Parathyroid adenoma (tissue), 2 donors: Measurements from ENCODE around the gene C15orf61.

Experiments used
- H2AFZ ChIP-seq: fragments of 300-600 bp; sonication (generic); one replicate; pipeline ENCODE4 v1.7.0; 2017; ENCODE audit warnings: antibody characterized with exemption, mild to moderate bottlenecking
- H3K27ac ChIP-seq: fragments of 300-600 bp; sonication (generic); one replicate; pipeline ENCODE4 v1.7.0; 2017
- H3K27me3 ChIP-seq: fragments of 300-600 bp; sonication (generic); one replicate; pipeline ENCODE4 v1.7.0; 2017; ENCODE audit warnings: low read length; ENCODE audit not compliant: control insufficient read depth, insufficient read depth
- H3K36me3 ChIP-seq: fragments of 300-600 bp; sonication (generic); one replicate; pipeline ENCODE4 v1.7.0; 2017; ENCODE audit warnings: low read length; ENCODE audit not compliant: control insufficient read depth, insufficient read depth
- H3K4me1 ChIP-seq: fragments of 300-600 bp; sonication (generic); one replicate; pipeline ENCODE4 v1.7.0; 2017; ENCODE audit warnings: control low read depth
- H3K4me2 ChIP-seq: fragments of 300-600 bp; sonication (generic); one replicate; pipeline ENCODE4 v1.7.0; 2017; ENCODE audit warnings: low read length
- H3K4me3 ChIP-seq: fragments of 300-600 bp; sonication (generic); one replicate; pipeline ENCODE4 v1.7.0; 2017; ENCODE audit warnings: low read depth, low read length
- H3K79me2 ChIP-seq: fragments of 300-600 bp; sonication (generic); one replicate; pipeline ENCODE4 v1.7.0; 2017; ENCODE audit warnings: control low read depth
- H3K9ac ChIP-seq: fragments of 300-600 bp; sonication (generic); one replicate; pipeline ENCODE4 v1.7.0; 2017; ENCODE audit warnings: mild to moderate bottlenecking
- H3K9me3 ChIP-seq: fragments of 300-600 bp; sonication (generic); one replicate; pipeline ENCODE4 v1.7.0; 2017; ENCODE audit warnings: low read length; ENCODE audit not compliant: control insufficient read depth
- CTCF ChIP-seq: fragments of 300-600 bp; sonication (generic); IDR thresholded peaks from one replicate; pipeline ENCODE4 v1.7.0; 2017; ENCODE audit warnings: antibody characterized with exemption, mild to moderate bottlenecking
- donor health status: primary hyperparathyroidism.

The C15orf61 gene

GRCh38 chr15:67521029-67521782 is at the start of gene C15orf61:
Gene C15orf61 (plus strand): TSS chr15:67521131. CDS start chr15:67521249, 118 bp downstream.
- Histone ChIP-seq H3K9ac (peak within 1 kb of the TSS; percentile 84), H3K27ac (peak within 1 kb of the TSS; percentile 94), H3K36me3 (no peaks in the 10 kb centered on the region), H3K27me3 (no peaks in the 10 kb centered on the region), H3K4me2 (peak within 1 kb of the TSS; percentile 83), H3K4me3 (peak within 1 kb of the TSS; percentile 88), H3K79me2 (peaks cover 2% of the 10 kb centered on the region), H3K9me3 (no peaks in the 10 kb centered on the region), H3K4me1 (no peaks in the 10 kb centered on the region), H2AFZ (peak within 1 kb of the TSS; percentile 91)
- TF ChIP-seq CTCF, result peak; percentile 5

GRCh38 chr15:67472957-67473356 is 48.0 kb upstream of the C15orf61 start:
- H3K27ac ChIP-seq, result no peak overlapping the region
- no peaks in the 10 kb centered on the region for H3K36me3 ChIP-seq
- H3K9ac ChIP-seq, result no peak overlapping the region
- no peaks in the 10 kb centered on the region for H3K27me3 ChIP-seq
- no peaks in the 10 kb centered on the region for H3K9me3 ChIP-seq
- H3K4me2 ChIP-seq, result no peak overlapping the region
- no peak overlapping the region for H2AFZ ChIP-seq
- H3K79me2 ChIP-seq, result no peaks in the 10 kb centered on the region
- TF ChIP-seq CTCF, result no peak
- H3K4me3 ChIP-seq, result no peak overlapping the region
- no peaks in the 10 kb centered on the region for H3K4me1 ChIP-seq

GRCh38 chr15:67474405-67475110 is 46.4 kb upstream of the C15orf61 start:
- Histone ChIP-seq H3K36me3 (no peaks in the 10 kb centered on the region), H3K9me3 (no peaks in the 10 kb centered on the region), H3K4me1 (no peaks in the 10 kb centered on the region), H3K9ac (no peak overlapping the region), H3K27me3 (no peaks in the 10 kb centered on the region), H3K27ac (no peak overlapping the region), H3K4me2 (no peak overlapping the region), H3K4me3 (no peak overlapping the region), H2AFZ (no peak overlapping the region), H3K79me2 (no peaks in the 10 kb centered on the region)
- TF ChIP-seq CTCF, result no peak

- Histone ChIP-seq H3K4me3 (no peak overlapping the region), H3K4me1 (no peaks in the 10 kb centered on the region), H2AFZ (no peak overlapping the region), H3K9me3 (no peaks in the 10 kb centered on the region), H3K27me3 (no peaks in the 10 kb centered on the region), H3K79me2 (no peaks in the 10 kb centered on the region), H3K4me2 (no peak overlapping the region), H3K36me3 (no peaks in the 10 kb centered on the region), H3K9ac (no peak overlapping the region), H3K27ac (no peak overlapping the region)
- no peak for TF ChIP-seq CTCF
These were observed 41.0 kb upstream of the C15orf61 start for GRCh38 chr15:67479781-67480505.
